Heart left ventricle (tissue), 13 donors: ENCODE measurements around the gene TRAF4.

Experiments
- CTCF ChIP-seq, 12 donors: fragments of 200-600 bp; sonication (generic) in 4 of 12; IDR thresholded peaks; one replicate each; pipeline versions ENCODE4 v1.5.0 to v1.8.0; 2018 to 2022; ENCODE audit warnings: antibody characterized with exemption in 12 of 12, mild to moderate bottlenecking in 5 of 12
- POLR2A ChIP-seq, 2 donors: fragments of 450-650 bp; IDR thresholded peaks; one replicate each; pipeline ENCODE4 v1.6.1; 2017; ENCODE audit warnings: antibody characterized with exemption in 2 of 2, mild to moderate bottlenecking in 2 of 2, moderate library complexity in 2 of 2
- donor health status: ischemic (EF 13 %, LVEDD 7.1; RV severe dilation, severe dysfunction).
- donor health status: DM: no; HTN: yes; CAD: no.
- donor health status: DM: no; HTN: no; CAD: no.
- donor health status: ischemic (EF 25% LVEDD 6.9; RV normal size, moderate dysfunction).
- donor health status: ischemic (EF 25% LVEDD 5.7; RV mildly dilated, moderate dysfunction).
- donor health status: ischemic (EF 35%, LVEDD 5.7; RV mildly dilated, moderate dysfunction).
- donor health status: nonischemic (EF 11% LVEDD 7.7; RV severe dilation, severe dysfunction).
- donor health status: DM: yes; HTN: yes; CAD: no.
- donor health status: PGD.
- donor health status: ischemic (EF 29% LVEDD 5.4; RV normal size, mild dysfunction).
- donor health status: nonischemic (EF 23%, LVEDD 6.1; RV moderate dilation, normal function).

- TF ChIP-seq CTCF (IDR thresholded peaks at IDR 0.05) (peak in 11 of 12 donors; percentile 99 to 100 (median 99)), POLR2A (IDR thresholded peaks at IDR 0.05) (peak in 1 of 2 donors; percentile 3)
These were observed 17.0 kb upstream of the TRAF4 start for GRCh38 chr17:28726627-28727491.
